GM10847 (cell line): ENCODE results near the gene COL4A6.

Experiments
- POLR2A ChIP-seq: IDR thresholded peaks from 2 replicates; pipeline ENCODE4 v1.6.1; 2011; ENCODE audit not compliant: insufficient read length; ENCODE audit errors: extremely low read depth

COL4A6 gene

GRCh38 chrX:108127152-108127551 lies 311.1 kb downstream of the COL4A6 start:
- no peak for TF ChIP-seq POLR2A

- TF ChIP-seq POLR2A, result no peak
These were observed 311.6 kb downstream of the COL4A6 start for GRCh38 chrX:108126661-108127060.

DNA sequence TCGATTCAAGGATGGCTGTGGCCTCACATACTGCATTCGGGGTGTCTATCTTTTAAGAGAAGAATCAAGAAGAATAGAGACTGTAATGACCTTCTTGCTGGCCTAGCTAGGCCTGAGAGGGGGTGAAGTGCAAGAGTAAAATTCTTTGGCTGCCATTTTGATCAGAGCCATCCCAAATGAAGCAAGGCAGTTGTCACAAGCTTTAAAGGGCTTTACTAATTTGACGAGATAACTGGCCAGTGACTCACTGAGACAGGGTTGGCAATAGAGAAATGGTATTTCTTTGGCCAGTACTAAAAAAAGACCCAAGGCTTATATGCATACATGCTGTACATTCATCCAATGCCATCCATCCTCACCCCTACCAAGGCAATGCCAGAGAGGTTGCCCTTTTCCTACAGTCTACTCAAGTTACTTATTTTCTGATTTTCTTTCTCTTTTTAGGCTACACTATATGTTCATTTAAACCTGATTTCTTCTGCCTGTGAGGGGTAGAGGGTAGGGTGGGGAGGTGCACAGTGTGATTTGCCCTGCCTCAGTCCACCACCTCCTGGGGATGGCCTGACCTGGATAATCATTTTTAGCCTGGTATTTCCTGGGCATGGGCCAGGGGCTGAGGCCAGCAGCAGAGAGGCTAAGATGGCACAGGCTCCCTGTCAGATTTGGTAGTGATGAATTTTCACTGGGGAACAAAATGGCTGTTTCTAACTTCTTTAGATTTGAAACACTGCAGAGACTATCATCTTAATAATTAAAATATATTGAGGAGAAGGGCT lies 314.4 kb downstream of the COL4A6 start:
- no peak for TF ChIP-seq POLR2A

- TF ChIP-seq POLR2A, result no peak
These were observed 315.5 kb downstream of the COL4A6 start for GRCh38 chrX:108122748-108123147.

GRCh38 chrX:108121291-108121690 lies 316.9 kb downstream of the COL4A6 start:
- no peak for TF ChIP-seq POLR2A

- no peak for TF ChIP-seq POLR2A
These were observed 320.2 kb downstream of the COL4A6 start for GRCh38 chrX:108117988-108118387.

DNA sequence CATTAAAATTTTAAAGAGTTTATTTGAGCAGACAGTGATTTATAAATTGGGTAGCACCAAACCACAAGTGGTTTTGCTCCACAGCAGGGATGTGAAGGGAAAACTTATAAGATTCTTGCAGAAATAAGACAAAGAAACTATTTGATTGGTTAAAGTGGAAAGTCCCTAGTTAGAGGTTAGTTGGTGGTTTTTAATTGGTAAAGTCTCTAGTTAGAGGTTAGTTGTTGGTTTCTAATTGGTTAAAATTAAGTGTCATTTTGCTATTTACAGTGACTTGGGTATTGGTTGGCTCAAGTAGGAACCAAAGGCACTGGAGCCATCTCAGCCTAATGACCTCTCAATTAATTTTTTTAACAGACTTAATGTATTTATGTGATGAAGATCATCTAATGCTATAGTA lies 323.7 kb downstream of the COL4A6 start:
- no peak for TF ChIP-seq POLR2A
